ENCODE data around the gene PSG7.
"Not testable (repeated sequence)": the region's sequence is repeated elsewhere in the genome, so short reads cannot be mapped to it uniquely, and the experiment has no call there.

The PSG7 gene

DNA sequence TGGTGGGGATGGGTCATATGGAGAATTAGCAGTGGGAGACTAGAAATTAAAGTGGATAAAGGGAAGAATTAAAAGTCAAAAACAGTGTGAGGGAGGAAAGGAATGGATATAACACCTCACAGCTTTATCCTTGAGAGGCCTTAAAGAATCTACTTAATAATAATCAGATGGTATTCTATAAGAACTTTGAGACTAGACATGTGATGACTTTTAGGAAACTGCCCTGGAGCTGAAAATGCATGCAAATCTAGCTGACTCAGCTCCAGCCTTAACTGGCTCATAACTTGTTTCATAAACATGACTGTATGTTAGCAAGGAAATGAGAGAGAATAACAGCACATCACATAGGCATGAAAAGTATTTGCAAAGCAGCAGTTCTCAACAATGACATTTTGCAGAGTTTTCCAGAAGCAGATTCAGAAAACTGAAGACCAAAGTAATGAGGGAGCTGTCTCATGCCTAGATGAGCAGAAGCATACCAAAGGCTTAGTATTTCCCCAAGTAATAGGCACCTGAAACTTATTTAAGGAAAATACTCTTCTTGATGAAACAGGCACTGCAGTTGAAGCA is 49.0 kb downstream of the PSG7 start:
- peaks cover 12% of the 10 kb centered on the region for H3K9me3 Mint-ChIP-seq
- H3K4me3 Mint-ChIP-seq, H3K27ac Mint-ChIP-seq, ATAC-seq, H3K4me1 Mint-ChIP-seq, H3K36me3 Mint-ChIP-seq: not testable (repeated sequence)
- peaks cover 31% of the 10 kb centered on the region for H3K27me3 Mint-ChIP-seq

- not testable (repeated sequence) for ATAC-seq, H3K27ac Mint-ChIP-seq, H3K4me3 Mint-ChIP-seq, H3K36me3 Mint-ChIP-seq, H3K4me1 Mint-ChIP-seq
- peaks cover 15% of the 10 kb centered on the region for H3K9me3 Mint-ChIP-seq
- peaks cover 57% of the 10 kb centered on the region for H3K27me3 Mint-ChIP-seq
Observed at GRCh38 chr19:42882730-42883129, 54.3 kb downstream of the PSG7 start.

- not testable (repeated sequence) for H3K27ac Mint-ChIP-seq
Observed at GRCh38 chr19:42882010-42882409, 55.0 kb downstream of the PSG7 start.

GRCh38 chr19:42881279-42881678 is 55.7 kb downstream of the PSG7 start:
- H3K4me1 Mint-ChIP-seq, H3K4me3 Mint-ChIP-seq, H3K27ac Mint-ChIP-seq, ATAC-seq, H3K36me3 Mint-ChIP-seq: not testable (repeated sequence)
- peaks cover 54% of the 10 kb centered on the region for H3K27me3 Mint-ChIP-seq
- peaks cover 15% of the 10 kb centered on the region for H3K9me3 Mint-ChIP-seq

More at GRCh38 chr19:42882010-42882409, 55.0 kb downstream of the PSG7 start:
- not testable (repeated sequence) for H3K4me1 Mint-ChIP-seq, ATAC-seq, H3K4me3 Mint-ChIP-seq, H3K36me3 Mint-ChIP-seq
- peaks cover 57% of the 10 kb centered on the region for H3K27me3 Mint-ChIP-seq
- H3K9me3 Mint-ChIP-seq, result peaks cover 15% of the 10 kb centered on the region

GRCh38 chr19:42880621-42881020 is 56.4 kb downstream of the PSG7 start:
- H3K4me3 Mint-ChIP-seq, H3K4me1 Mint-ChIP-seq, ATAC-seq, H3K27ac Mint-ChIP-seq, H3K36me3 Mint-ChIP-seq: not testable (repeated sequence)
- peaks cover 15% of the 10 kb centered on the region for H3K9me3 Mint-ChIP-seq
- peaks cover 48% of the 10 kb centered on the region for H3K27me3 Mint-ChIP-seq

- H3K4me3 Mint-ChIP-seq, result no peak within 1 kb of the TSS
- H3K27me3 Mint-ChIP-seq, result peaks cover 38% of the 10 kb centered on the region
- no peak within 1 kb of the TSS for H3K27ac Mint-ChIP-seq
- no peak for ATAC-seq
- H3K4me1 Mint-ChIP-seq, result no peaks in the 10 kb centered on the region
- H3K36me3 Mint-ChIP-seq, result no peaks in the 10 kb centered on the region
- H3K9me3 Mint-ChIP-seq, result peaks cover 15% of the 10 kb centered on the region
Observed at GRCh38 chr19:42879613-42880012, 57.4 kb downstream of the PSG7 start, which contains the start of gene PSG1. Gene PSG1, minus strand, starts transcription at chr19:42879713. Its CDS starts 132 bp downstream, at chr19:42879581.

DNA sequence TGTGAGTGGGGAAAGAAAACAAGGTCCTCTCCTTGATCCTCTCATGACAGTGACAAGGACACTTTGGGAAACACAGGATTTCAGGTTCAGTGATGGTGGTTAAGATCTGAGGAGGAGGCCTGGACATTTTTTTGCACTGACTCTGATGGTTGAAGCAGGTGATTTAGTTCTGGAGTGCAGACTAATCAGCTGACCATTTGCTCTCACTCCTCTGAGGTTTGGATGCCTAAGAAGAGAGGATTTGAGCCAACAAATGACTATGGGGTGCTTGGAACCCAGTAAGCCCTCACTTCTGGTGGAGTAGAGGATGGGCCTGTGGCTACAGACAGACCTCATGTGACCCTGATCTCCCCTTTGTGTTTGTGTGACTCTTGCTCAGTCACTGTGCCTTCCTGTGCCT is 60.4 kb downstream of the PSG7 start:
- not testable (repeated sequence) for ATAC-seq, H3K27ac Mint-ChIP-seq, H3K4me1 Mint-ChIP-seq, H3K36me3 Mint-ChIP-seq, H3K4me3 Mint-ChIP-seq
- Mint-ChIP-seq H3K27me3 (peaks cover 26% of the 10 kb centered on the region), H3K9me3 (peaks cover 15% of the 10 kb centered on the region)

GRCh38 chr19:42875881-42876280 is 61.1 kb downstream of the PSG7 start:
- Mint-ChIP-seq H3K9me3 (peaks cover 12% of the 10 kb centered on the region), H3K27me3 (peaks cover 19% of the 10 kb centered on the region)
- H3K4me3 Mint-ChIP-seq, ATAC-seq, H3K4me1 Mint-ChIP-seq, H3K36me3 Mint-ChIP-seq, H3K27ac Mint-ChIP-seq: not testable (repeated sequence)

DNA sequence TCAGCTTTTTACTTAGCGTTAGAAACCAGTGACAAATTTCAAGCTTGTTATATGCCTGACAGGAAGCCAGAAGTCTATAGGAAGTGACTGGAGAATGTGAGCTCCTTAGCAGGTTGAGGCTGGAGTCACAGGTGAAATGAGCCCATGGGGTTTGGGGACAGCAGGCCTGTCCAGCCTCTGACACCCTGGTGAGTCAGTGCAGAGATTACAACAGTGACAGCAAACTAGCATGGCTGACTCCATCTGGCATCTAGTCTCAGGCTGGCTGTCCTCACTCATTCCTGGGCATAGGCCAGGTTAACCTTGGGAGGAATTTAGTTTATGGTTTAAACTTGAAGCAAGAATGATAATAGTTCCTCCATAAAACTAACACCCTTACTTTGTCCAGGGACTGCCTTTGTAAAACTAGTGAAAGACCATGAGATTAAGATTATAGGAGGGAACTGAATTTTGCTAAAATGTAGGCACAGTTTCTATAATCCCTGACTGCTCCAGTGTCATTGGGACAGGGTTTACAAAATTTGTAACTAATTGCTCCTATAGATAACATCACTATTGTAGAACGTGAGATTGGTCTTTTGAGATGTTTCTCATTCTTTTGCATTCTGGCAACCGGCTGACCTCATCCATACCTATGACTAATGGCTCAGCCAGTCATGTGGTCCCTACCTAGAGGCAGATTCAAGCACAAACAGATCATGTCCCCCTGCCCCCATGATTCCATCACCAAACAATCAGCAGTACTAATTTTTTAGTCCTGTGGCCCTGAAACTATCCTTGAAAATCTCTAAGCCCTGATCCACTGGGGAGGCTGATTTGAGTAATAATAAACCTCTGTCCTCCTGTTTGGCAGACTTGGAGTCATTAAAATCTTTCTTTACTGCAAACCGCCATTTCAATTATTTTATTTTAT is 61.9 kb downstream of the PSG7 start:
- not testable (repeated sequence) for H3K36me3 Mint-ChIP-seq, H3K4me1 Mint-ChIP-seq, ATAC-seq

DNA sequence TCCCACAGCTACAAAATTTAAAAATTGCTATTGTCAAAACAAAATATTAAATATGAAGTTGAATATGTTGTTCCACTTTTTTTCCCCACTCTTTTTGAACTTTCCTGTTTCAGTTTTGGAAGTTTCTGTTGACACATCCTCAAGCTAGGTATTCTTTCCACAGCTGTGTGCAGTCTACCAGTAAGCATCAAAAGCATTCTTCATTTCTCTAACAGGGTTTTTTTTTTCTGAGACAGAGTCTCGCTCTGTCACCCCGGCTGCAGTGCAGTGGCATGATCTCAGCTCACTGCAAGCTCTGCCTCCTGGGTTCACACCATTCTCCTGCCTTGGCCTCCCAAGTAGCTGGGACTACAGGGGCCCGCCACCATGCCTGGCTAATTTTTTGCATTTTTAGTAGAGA is 62.9 kb downstream of the PSG7 start:
- not testable (repeated sequence) for H3K27me3 Mint-ChIP-seq, H3K9me3 Mint-ChIP-seq, H3K36me3 Mint-ChIP-seq, H3K4me1 Mint-ChIP-seq, ATAC-seq, H3K4me3 Mint-ChIP-seq, H3K27ac Mint-ChIP-seq

More for the DNA sequence above, 61.9 kb downstream of the PSG7 start:
- not testable (repeated sequence) for H3K9me3 Mint-ChIP-seq, H3K4me3 Mint-ChIP-seq, H3K27ac Mint-ChIP-seq
- peaks cover 12% of the 10 kb centered on the region for H3K27me3 Mint-ChIP-seq
